Measurements from ENCODE around the gene CPNE4. TPM values are rescaled to one million over a fixed set of nuclear protein-coding genes. Genes with fewer than 3 reads are reported as not detected.

CPNE4 gene
- total RNA-seq, 2 donors from 2014 or later: 0.31 to 28.0 TPM

GRCh38 chr3:131912255-131912654 lies 122.6 kb downstream of the CPNE4 start:
- no peak for TF ChIP-seq CTCF (IDR thresholded peaks at IDR 0.05)
- Histone ChIP-seq H3K36me3 (no peaks in the 10 kb centered on the region), H3K9me3 (no peaks in the 10 kb centered on the region), H3K27me3 (no peaks in the 10 kb centered on the region), H3K4me1 (no peaks in the 10 kb centered on the region), H3K4me3 (no peak overlapping the region), H3K27ac (no peak overlapping the region)
- DNase-seq (ENCODE audit: low spot score): no peak

DNA sequence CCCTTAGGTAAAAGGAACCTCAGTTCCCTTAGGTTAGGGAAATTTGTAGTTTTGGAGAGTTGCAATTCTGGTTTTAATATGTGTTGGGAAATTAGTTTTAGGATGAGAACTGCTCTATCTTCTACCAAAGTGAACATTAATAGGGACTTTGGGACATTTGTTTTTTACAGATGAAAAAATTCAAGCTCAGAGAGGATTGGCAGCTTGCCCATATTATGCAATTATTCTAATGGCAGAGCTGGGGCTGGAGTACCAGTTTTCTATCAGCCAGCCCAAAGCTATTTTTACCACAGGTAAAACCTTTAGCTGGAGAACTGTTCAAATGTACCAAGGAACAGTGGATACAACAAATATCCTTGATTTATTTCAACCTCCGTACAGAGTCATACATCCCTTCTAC lies 127.0 kb downstream of the CPNE4 start:
- no peak overlapping the region for H3K4me3 ChIP-seq
- DNase-seq (ENCODE audit: low spot score): no peak
- no peak for TF ChIP-seq CTCF (IDR thresholded peaks at IDR 0.05)

DNA sequence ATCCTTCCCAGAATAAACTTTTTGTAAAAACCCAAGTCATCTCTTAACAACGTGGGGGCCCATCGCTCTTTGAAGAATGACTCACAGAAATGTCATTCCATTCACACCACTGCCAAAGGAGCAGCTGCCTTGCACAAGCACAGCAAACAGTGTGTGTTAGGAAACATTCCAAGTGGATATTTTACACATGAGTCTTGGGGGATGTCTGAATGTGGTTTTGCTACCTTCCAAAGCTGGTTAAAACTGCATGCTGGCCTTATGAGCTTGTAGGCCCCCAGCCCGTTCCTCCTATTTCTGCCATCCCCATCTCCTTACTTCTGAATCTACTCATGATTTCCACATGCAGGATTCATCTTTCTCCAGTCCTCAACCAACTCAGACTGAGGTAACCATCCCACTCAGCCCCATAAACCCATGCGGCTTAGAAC lies 130.8 kb downstream of the CPNE4 start:
- TF ChIP-seq CTCF (IDR thresholded peaks at IDR 0.05): no peak
- Histone ChIP-seq H3K36me3 (no peaks in the 10 kb centered on the region), H3K4me3 (no peak overlapping the region)

More for the DNA sequence above, 127.0 kb downstream of the CPNE4 start:
- Histone ChIP-seq H3K27me3 (no peaks in the 10 kb centered on the region), H3K36me3 (no peaks in the 10 kb centered on the region), H3K9me3 (no peaks in the 10 kb centered on the region), H3K27ac (no peak overlapping the region), H3K4me1 (no peaks in the 10 kb centered on the region)

GRCh38 chr3:131901686-131902085 lies 133.1 kb downstream of the CPNE4 start:
- no peak for DNase-seq (ENCODE audit: low spot score)
- no peaks in the 10 kb centered on the region for H3K27me3 ChIP-seq
- TF ChIP-seq CTCF (IDR thresholded peaks at IDR 0.05): no peak
- no peaks in the 10 kb centered on the region for H3K9me3 ChIP-seq
- no peak overlapping the region for H3K4me3 ChIP-seq
- no peaks in the 10 kb centered on the region for H3K4me1 ChIP-seq
- no peaks in the 10 kb centered on the region for H3K36me3 ChIP-seq
- H3K27ac ChIP-seq: no peak overlapping the region

More for the DNA sequence above, 130.8 kb downstream of the CPNE4 start:
- H3K27ac ChIP-seq: no peak overlapping the region
- DNase-seq (ENCODE audit: low spot score): no peak
- H3K27me3 ChIP-seq: no peaks in the 10 kb centered on the region
- H3K4me1 ChIP-seq: no peaks in the 10 kb centered on the region
- no peaks in the 10 kb centered on the region for H3K9me3 ChIP-seq

- TF ChIP-seq CTCF (IDR thresholded peaks at IDR 0.05): no peak
- Histone ChIP-seq H3K36me3 (no peaks in the 10 kb centered on the region), H3K4me1 (no peaks in the 10 kb centered on the region), H3K9me3 (no peaks in the 10 kb centered on the region), H3K4me3 (no peak overlapping the region), H3K27ac (no peak overlapping the region), H3K27me3 (no peaks in the 10 kb centered on the region)
- no peak for DNase-seq (ENCODE audit: low spot score)
These were observed 133.9 kb downstream of the CPNE4 start for GRCh38 chr3:131900891-131901290.

- no peaks in the 10 kb centered on the region for H3K36me3 ChIP-seq
- no peak for TF ChIP-seq CTCF (IDR thresholded peaks at IDR 0.05)
- no peak for DNase-seq (ENCODE audit: low spot score)
- no peak overlapping the region for H3K4me3 ChIP-seq
- H3K9me3 ChIP-seq: no peaks in the 10 kb centered on the region
- no peaks in the 10 kb centered on the region for H3K27me3 ChIP-seq
- no peaks in the 10 kb centered on the region for H3K4me1 ChIP-seq
- H3K27ac ChIP-seq: no peak overlapping the region
These were observed 135.8 kb downstream of the CPNE4 start for GRCh38 chr3:131899021-131899420.
